ENCODE data around the gene TOE1. TPM values are rescaled to one million over a fixed set of nuclear protein-coding genes. Genes with fewer than 3 reads are reported as not detected.
A peak's percentile ranks its signal among the peaks of the same experiment; 100 is the strongest.

TOE1 gene
- total RNA-seq, 1 donor from 2014 or later: 5.0 TPM

- DNase-seq: peak; percentile 21
Measured at GRCh38 chr1:45326627-45327623, 13.0 kb upstream of the TOE1 start, which contains the start of gene HPDL. TSS of gene HPDL (plus strand) at chr1:45326895. CDS start at chr1:45327149, 254 bp downstream.

- no peak for DNase-seq
Measured at GRCh38 chr1:45327644-45328515, 12.1 kb upstream of the TOE1 start.

GRCh38 chr1:45328680-45329079 is 11.3 kb upstream of the TOE1 start:
- no peak for DNase-seq

GRCh38 chr1:45329445-45329844 is 10.5 kb upstream of the TOE1 start:
- no peak for DNase-seq

- no peak for DNase-seq
Measured at GRCh38 chr1:45331436-45332345, 8.3 kb upstream of the TOE1 start.

- no peak for DNase-seq
Measured at GRCh38 chr1:45332346-45332720, 7.6 kb upstream of the TOE1 start.

GRCh38 chr1:45334308-45335245 is 5.4 kb upstream of the TOE1 start:
- no peak for DNase-seq

- no peak for DNase-seq
Measured at GRCh38 chr1:45335855-45336324, 4.1 kb upstream of the TOE1 start.

- DNase-seq: peak; percentile 5
Measured at GRCh38 chr1:45337630-45338325, 2.2 kb upstream of the TOE1 start.

- no peak for DNase-seq
Measured at GRCh38 chr1:45340816-45341466, 971 bp downstream of the TOE1 start.

- DNase-seq: no peak
Measured at GRCh38 chr1:45344499-45344898, 4.5 kb downstream of the TOE1 start.

- DNase-seq: no peak
Measured at GRCh38 chr1:45345014-45345413, 5.0 kb downstream of the TOE1 start.

GRCh38 chr1:45346473-45346872 is 6.5 kb downstream of the TOE1 start:
- no peak for DNase-seq

GRCh38 chr1:45348020-45348419 is 8.1 kb downstream of the TOE1 start:
- DNase-seq: no peak

- DNase-seq: no peak
Measured at GRCh38 chr1:45348609-45348965, 8.6 kb downstream of the TOE1 start.

- DNase-seq: no peak
Measured at GRCh38 chr1:45348966-45349677, 9.2 kb downstream of the TOE1 start.

GRCh38 chr1:45351508-45351907 is 11.5 kb downstream of the TOE1 start:
- no peak for DNase-seq

GRCh38 chr1:45353685-45354084 is 13.7 kb downstream of the TOE1 start:
- DNase-seq: no peak

- no peak for DNase-seq
Measured at GRCh38 chr1:45354838-45355237, 14.9 kb downstream of the TOE1 start.
